Stimulated activated naive CD8-positive, alpha-beta T cell treated with anti-CD3 and anti-CD28 coated beads, Interleukin-15, Interleukin-2, amounts not matched to agents 100 U/mL and 50 U/mL, for 24 hours (primary cell): Measurements from ENCODE around the gene SELENON.
A peak's percentile ranks its signal among the peaks of the same experiment; 100 is the strongest.

Experiments used
- ATAC-seq: fragments of 150-1000 bp; cut with Tn5 transposase; one replicate; pipeline ENCODE4 v1.10.0; 2021
- DNase-seq: peaks from one replicate; pipeline ENCODE4 v3.0.0; 2021

SELENON gene

DNA sequence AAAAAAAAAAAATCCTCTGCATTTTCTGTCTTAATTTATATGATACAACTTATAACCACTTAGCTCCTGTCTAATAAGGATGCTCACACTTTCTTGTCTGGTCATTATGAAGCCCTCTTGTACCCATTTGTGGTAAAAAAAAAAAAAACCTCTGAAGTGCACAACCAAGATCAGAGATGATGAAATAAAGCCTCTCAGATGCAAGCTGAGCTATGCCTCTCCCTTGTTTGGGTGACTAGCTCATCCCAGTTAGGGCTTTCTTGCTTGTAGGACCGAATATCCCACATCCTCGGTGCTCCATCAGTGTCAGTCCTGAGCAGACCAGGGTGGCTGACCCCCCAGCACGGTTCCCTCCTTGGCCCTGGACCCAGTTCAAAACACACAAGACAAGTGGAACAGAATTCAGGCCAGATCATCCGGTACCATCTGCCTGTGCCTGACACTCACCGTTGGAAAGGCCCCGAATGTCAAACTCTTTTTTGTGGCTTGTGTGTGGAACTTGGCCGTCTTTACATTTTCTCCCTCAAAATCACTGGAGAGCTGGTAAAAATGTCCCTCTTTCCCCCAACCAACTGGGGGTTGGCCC lies 6.3 kb upstream of the SELENON start:
- ATAC-seq (no peak), DNase-seq (no peak)

DNA sequence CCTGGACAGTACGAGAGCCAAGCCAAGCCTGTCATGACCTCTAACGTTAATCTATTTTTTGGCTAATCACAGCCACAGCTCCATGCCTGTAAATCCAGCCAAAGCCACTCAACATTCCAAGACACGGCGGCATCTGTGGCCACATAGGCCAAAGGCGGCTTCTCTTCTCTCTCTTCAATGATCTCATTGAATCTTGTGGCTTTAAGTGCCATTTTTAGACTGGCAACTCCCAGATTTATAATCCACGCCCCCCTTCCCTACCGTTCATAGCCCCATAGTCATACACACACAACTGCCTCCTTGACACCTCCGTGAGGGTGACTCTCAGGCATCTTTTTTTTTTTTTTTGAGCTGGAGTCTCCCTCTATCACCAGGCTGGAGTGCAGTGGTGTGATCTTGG lies 5.7 kb upstream of the SELENON start:
- ATAC-seq: no peak

GRCh38 chr1:25795211-25795610 lies 4.8 kb upstream of the SELENON start:
- ATAC-seq (no peak), DNase-seq (no peak)

More for the DNA sequence above, 5.7 kb upstream of the SELENON start:
- DNase-seq: no peak

- DNase-seq (peak; percentile 50), ATAC-seq (peak; percentile 64)
These were observed 3.8 kb upstream of the SELENON start for GRCh38 chr1:25795946-25796810.

DNA sequence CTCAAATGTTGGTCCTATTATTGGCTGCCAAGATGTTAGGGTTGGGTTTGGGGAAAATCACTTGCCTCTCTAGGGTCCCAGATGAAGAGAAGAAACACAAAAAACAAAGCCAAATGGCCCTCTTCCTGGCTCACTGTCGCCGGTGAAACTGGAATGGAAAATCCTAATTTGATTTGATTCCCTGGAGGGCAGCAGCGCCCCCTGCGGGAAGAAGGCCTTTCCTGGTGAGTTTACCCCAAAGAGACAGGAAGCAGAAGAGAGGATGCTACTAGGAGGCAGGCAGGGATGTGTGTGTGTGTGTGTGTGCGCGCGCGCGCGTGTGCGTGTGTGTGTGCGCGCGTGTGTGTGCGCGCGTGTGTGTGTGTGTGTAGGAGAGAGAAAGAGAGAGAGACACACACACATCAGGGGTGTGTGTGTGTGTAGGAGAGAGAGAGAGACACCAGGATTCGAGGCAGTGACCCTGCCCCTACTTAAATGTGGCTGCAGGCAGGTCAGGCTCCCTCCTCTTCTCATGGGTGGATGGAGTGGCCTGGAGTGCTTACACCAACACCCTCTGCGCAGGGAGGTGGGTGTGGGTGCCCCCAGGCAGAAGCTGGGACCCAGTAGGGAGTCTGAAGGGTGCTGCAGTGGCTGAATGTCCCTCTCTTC lies 3.1 kb upstream of the SELENON start:
- ATAC-seq: peak; percentile 54
- DNase-seq: peak; percentile 94

GRCh38 chr1:25797939-25798338 lies 2.1 kb upstream of the SELENON start:
- DNase-seq: peak; percentile 66

DNA sequence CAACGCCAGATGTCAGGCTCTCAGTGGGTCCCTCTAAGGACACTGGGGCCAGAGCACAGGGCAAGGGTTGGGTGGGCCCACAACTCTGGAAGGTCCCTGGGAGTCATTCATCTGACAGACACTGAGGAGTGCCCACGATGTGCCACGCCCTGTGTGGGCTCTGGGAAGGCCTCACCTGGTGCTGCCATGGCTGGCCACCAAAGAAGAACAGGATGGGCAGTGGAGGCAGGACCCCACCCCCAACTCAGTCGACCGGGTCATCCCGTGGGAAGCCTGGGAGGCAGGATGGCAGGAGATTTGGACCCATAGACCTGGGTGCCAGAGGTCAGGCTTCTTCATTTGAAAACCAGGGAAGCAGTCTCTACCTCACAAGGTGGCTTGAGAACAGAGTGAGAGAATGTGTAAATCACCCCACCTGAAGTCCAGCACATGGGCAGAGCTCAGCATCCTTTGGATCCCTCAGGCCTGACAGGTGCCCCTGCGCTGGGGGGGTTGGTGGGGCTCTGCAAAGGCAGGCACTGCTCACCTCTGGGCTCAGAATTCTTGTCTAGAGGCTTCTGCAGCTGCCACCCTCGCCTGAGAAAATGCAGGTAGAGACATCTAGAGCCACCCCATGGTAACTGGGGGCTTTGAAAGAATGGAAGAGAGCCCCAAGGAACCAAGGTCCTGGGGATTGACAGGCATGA lies 1.2 kb upstream of the SELENON start:
- ATAC-seq (no peak), DNase-seq (no peak)

More at GRCh38 chr1:25797939-25798338, 2.1 kb upstream of the SELENON start:
- ATAC-seq: no peak

- no peak for ATAC-seq
- DNase-seq: no peak
These were observed 550 bp upstream of the SELENON start for GRCh38 chr1:25799352-25799934.

- DNase-seq: no peak
These were observed 847 bp downstream of the SELENON start for GRCh38 chr1:25800703-25801377.

DNA sequence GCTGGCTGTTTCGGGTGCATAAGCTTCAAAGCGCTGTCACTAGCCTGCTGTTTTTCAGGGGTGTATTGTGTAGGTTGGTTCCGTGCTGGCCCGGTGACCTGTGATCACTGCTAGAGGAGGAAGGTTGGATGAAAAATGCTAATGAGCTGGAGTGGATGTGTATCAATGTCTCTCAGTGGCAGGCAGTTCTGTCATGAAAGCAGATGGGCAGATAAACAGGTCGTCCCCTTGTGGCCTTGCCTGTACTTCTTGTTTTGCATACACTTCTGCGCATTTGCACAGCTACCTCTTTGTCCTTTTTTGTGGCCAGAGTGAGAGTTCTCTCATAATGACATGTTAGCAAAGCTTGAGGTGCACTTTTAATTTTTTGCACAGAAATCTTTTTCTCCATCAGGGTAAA lies 2.9 kb downstream of the SELENON start:
- DNase-seq: no peak
- ATAC-seq: peak; percentile 21

More at GRCh38 chr1:25800703-25801377, 847 bp downstream of the SELENON start:
- ATAC-seq: no peak

DNA sequence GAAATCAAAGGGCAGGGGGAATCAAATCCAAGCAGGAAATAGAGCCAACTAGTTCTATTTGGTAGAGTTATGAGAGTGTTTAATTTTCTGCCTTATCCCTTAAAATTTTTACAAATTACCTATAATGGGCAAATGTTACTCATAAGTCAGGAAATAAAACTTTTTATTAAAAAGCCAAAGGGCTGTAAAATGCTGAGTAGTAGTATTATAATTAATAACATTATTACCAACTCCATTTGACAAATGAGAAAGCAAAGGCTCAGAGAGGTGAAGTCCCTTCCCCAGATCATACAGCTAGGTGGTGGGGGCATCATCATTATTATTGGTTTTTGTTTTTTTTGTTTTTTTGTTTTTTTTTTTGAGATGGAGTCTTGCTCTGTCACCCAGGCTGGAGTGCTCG lies 3.4 kb downstream of the SELENON start:
- DNase-seq (no peak), ATAC-seq (no peak)

GRCh38 chr1:25804244-25804963 lies 4.4 kb downstream of the SELENON start:
- DNase-seq: no peak
- peak; percentile 38 for ATAC-seq

- DNase-seq (no peak), ATAC-seq (no peak)
These were observed 5.2 kb downstream of the SELENON start for GRCh38 chr1:25804964-25805862.

DNA sequence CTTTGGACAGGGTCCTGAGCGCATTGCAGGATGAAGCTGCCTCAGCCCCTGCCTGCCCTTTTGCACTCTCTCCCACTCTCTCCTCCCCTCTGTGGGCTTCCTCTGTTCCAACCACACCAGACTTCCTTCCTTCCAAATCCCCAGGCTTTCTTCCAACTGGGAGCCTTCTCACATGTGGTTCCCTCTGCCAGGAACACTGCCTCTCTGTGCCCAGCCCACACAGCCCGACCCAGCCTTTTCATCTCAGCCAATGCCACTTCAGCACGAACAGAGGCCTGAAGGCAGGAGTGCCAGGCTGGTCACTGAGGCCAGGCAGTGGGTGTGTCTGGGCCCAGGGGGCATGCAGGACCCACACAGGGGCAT lies 5.9 kb downstream of the SELENON start:
- ATAC-seq: no peak
- no peak for DNase-seq

- DNase-seq: no peak
These were observed 6.4 kb downstream of the SELENON start for GRCh38 chr1:25806418-25806817.

GRCh38 chr1:25807480-25808390 lies 7.7 kb downstream of the SELENON start:
- ATAC-seq: no peak
- no peak for DNase-seq

More at GRCh38 chr1:25806418-25806817, 6.4 kb downstream of the SELENON start:
- ATAC-seq: no peak

GRCh38 chr1:25808481-25809244 lies 8.7 kb downstream of the SELENON start:
- ATAC-seq: no peak
- no peak for DNase-seq
